GM23338 (cell line): Measurements from ENCODE around the gene ATG9B.

Source experiments
- EZH2 ChIP-seq: fragments of 200-600 bp; sonication (generic); IDR thresholded peaks from one replicate; pipeline ENCODE4 v1.8.0; 2017; ENCODE audit warnings: antibody characterized with exemption, mild to moderate bottlenecking, low read depth; ENCODE audit not compliant: unreplicated experiment
- EZH2phosphoT487 ChIP-seq: fragments of 200-600 bp; sonication (generic); IDR thresholded peaks from one replicate; pipeline ENCODE4 v1.8.1; 2018; ENCODE audit warnings: antibody characterized with exemption; ENCODE audit not compliant: unreplicated experiment
- POLR2AphosphoS5 ChIP-seq: IDR thresholded peaks from 2 replicates; pipeline ENCODE4 v1.6.1; 2016; ENCODE audit warnings: antibody characterized with exemption, low read depth
- STAT1 ChIP-seq: IDR thresholded peaks from one replicate; pipeline ENCODE4 v1.6.1; 2016; ENCODE audit warnings: antibody characterized with exemption; ENCODE audit not compliant: unreplicated experiment
- ZNF331 ChIP-seq: fragments of 250-450 bp; sonication (Bioruptor Pico); IDR thresholded peaks from 2 replicates; pipeline ENCODE4 v1.5.0; 2020; ENCODE audit warnings: low read depth, mild to moderate bottlenecking, moderate library complexity
- TF ChIP-seq, protein P1 (sequence below), 2 experiments: fragments of 200-600 bp in 1 of 2; sonication (generic) in 1 of 2; conservative IDR thresholded peaks; 2 replicates each; pipeline versions ENCODE4 v1.5.1 to v1.6.1; 2016 to 2017; ENCODE audit warnings: antibody characterized with exemption in 2 of 2, low read depth in 2 of 2, mild to moderate bottlenecking in 2 of 2, moderate library complexity in 1 of 2
- TF ChIP-seq, protein P2 (sequence below): IDR thresholded peaks from 2 replicates; pipeline ENCODE4 v1.6.1; 2016; ENCODE audit warnings: antibody characterized with exemption
- TF ChIP-seq, protein P3 (sequence below): IDR thresholded peaks from one replicate; pipeline ENCODE4 v1.6.1; 2018; ENCODE audit warnings: antibody characterized with exemption; ENCODE audit not compliant: unreplicated experiment

DNA sequence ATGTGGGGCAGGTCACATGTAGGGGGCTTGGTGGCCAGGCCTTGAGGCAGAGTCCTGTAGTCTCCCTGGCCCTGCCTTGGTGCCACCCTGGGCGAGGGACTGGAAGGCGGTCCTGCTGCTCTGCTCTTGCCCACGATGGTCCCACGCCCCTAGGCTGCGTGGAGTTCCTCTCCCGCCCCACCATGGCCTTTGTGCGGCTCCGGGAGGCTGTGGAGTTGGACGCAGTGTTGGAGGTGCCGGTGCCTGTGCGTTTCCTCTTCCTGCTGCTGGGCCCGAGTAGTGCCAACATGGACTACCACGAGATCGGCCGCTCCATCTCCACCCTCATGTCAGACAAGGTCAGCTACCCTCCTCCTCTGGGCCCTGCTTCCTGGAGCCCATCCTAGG lies 46.3 kb upstream of the ATG9B start:
- TF ChIP-seq, protein P1, sequence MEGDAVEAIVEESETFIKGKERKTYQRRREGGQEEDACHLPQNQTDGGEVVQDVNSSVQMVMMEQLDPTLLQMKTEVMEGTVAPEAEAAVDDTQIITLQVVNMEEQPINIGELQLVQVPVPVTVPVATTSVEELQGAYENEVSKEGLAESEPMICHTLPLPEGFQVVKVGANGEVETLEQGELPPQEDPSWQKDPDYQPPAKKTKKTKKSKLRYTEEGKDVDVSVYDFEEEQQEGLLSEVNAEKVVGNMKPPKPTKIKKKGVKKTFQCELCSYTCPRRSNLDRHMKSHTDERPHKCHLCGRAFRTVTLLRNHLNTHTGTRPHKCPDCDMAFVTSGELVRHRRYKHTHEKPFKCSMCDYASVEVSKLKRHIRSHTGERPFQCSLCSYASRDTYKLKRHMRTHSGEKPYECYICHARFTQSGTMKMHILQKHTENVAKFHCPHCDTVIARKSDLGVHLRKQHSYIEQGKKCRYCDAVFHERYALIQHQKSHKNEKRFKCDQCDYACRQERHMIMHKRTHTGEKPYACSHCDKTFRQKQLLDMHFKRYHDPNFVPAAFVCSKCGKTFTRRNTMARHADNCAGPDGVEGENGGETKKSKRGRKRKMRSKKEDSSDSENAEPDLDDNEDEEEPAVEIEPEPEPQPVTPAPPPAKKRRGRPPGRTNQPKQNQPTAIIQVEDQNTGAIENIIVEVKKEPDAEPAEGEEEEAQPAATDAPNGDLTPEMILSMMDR (conservative IDR thresholded peaks at IDR 0.05; ENCODE audit: low read depth in 2 of 2) = no peak
- no peak for TF ChIP-seq POLR2AphosphoS5
- TF ChIP-seq, protein P2, sequence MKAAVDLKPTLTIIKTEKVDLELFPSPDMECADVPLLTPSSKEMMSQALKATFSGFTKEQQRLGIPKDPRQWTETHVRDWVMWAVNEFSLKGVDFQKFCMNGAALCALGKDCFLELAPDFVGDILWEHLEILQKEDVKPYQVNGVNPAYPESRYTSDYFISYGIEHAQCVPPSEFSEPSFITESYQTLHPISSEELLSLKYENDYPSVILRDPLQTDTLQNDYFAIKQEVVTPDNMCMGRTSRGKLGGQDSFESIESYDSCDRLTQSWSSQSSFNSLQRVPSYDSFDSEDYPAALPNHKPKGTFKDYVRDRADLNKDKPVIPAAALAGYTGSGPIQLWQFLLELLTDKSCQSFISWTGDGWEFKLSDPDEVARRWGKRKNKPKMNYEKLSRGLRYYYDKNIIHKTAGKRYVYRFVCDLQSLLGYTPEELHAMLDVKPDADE = no peak
- no peak for TF ChIP-seq EZH2
- TF ChIP-seq, protein P3, sequence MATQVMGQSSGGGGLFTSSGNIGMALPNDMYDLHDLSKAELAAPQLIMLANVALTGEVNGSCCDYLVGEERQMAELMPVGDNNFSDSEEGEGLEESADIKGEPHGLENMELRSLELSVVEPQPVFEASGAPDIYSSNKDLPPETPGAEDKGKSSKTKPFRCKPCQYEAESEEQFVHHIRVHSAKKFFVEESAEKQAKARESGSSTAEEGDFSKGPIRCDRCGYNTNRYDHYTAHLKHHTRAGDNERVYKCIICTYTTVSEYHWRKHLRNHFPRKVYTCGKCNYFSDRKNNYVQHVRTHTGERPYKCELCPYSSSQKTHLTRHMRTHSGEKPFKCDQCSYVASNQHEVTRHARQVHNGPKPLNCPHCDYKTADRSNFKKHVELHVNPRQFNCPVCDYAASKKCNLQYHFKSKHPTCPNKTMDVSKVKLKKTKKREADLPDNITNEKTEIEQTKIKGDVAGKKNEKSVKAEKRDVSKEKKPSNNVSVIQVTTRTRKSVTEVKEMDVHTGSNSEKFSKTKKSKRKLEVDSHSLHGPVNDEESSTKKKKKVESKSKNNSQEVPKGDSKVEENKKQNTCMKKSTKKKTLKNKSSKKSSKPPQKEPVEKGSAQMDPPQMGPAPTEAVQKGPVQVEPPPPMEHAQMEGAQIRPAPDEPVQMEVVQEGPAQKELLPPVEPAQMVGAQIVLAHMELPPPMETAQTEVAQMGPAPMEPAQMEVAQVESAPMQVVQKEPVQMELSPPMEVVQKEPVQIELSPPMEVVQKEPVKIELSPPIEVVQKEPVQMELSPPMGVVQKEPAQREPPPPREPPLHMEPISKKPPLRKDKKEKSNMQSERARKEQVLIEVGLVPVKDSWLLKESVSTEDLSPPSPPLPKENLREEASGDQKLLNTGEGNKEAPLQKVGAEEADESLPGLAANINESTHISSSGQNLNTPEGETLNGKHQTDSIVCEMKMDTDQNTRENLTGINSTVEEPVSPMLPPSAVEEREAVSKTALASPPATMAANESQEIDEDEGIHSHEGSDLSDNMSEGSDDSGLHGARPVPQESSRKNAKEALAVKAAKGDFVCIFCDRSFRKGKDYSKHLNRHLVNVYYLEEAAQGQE = no peak
- no peak for TF ChIP-seq EZH2phosphoT487
- no peak for TF ChIP-seq ZNF331 (CRISPR knock-in tag)
- no peak for TF ChIP-seq STAT1
